ENCODE measurements around the gene TAF1L. TPM values are rescaled to one million over a fixed set of nuclear protein-coding genes. Genes with fewer than 3 reads are reported as not detected.

TAF1L gene
- total RNA-seq, 1 donor from 2014 or later: not detected

DNA sequence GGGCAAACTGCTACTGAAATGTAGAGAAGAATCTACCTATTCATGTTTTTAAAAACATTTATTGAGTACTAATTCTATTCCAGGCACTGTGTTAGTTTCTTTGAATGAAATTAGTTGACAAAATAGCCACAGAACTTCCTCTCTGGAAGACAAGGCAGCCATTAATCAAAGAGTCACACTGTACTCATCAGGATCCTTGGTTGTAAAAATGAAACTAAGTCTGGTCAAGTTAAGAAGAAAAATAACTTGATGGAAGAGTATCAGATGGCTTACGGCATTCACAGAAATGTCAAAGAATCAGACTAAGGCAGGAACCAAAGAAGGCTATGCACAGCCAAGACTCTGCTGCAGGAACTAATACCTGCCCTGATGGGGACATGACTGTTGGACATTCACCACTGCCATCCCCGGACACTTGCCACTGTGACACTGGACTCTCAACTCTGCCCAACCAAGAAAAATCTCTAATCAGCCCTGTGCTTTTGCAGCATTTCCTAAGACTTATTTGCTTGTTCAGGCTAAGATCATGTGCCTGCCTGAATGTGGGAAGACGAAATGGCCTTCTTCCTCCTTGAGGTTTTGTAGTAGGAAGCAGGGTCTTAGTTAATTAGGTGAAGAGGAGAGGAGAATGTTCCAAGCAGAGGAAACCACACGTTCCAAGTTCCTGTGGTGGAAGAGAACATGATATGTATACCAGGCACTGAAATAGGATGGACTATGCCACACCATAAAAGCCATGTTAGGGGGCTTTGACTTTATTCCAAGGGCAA is 39.2 kb downstream of the TAF1L start:
- DNase-seq (ENCODE audit: low read depth, low spot score): no peak

DNA sequence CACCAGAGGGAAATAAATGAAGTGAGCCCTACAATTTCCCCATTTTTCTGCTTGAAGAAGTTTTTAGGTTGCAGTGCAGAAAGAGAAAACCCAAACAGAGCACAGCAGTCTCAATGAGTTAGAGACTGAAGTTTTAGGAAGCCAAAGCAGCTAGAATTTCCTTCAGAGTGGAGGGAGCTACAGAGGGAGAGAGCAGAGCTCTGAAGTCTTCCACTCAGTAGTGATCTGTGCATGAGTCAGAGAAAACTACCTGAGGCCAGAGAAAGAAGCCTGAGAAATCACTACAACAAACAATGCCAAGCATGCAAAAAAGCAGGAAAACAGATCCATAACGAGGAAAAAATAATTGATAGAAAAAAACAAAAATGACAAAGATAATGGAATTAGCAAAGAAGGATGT is 44.6 kb downstream of the TAF1L start:
- no peak for DNase-seq (ENCODE audit: low read depth, low spot score)

DNA sequence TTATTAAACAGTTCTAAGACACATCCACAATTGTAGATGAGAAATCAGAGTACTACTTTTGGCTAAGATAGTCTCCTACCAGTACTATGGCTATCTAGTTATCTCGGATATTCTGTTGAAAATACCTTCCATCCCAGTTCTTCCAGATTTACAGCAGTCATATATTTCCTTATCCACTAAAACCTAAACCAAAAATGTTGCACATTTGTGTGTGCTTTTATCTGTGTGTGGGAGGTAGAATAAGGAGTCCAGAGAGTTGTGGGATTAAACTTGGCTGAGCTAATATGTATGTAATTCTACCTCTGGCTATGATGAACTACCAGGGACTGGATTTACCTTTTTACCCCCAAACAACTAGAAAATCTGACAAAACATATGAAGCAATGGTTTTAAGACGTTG is 45.0 kb downstream of the TAF1L start:
- DNase-seq (ENCODE audit: low read depth, low spot score): no peak

DNA sequence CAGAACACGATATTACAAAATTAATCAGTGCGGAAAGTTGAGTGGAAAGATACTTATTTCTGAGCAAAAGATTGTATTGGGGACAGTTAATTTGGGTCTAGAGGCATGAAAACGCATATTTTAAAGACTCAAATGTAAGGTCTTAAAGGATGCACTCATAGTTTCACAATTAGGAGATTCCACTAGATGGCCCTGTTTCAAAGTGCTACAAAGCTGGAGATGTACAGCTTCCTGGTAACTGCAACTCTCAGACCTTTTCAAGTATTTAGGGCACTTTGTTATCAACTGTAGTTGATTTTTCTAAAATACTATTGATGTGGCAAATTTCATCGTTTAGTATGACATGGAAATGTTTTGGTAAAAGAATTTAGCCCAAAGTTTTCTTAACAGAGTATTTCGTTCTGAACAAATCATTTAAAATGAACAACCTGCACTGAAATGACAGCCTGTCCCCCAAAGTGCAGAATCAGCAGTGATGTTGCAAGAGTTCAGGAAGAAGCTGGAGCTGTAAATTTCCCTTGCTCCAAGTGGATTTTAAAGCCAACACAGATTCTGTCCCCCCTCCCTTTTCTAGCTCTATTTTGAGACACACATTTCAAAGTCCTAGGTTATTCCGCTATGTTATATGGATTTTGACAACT is 46.3 kb downstream of the TAF1L start:
- no peak for DNase-seq (ENCODE audit: low read depth, low spot score)

DNA sequence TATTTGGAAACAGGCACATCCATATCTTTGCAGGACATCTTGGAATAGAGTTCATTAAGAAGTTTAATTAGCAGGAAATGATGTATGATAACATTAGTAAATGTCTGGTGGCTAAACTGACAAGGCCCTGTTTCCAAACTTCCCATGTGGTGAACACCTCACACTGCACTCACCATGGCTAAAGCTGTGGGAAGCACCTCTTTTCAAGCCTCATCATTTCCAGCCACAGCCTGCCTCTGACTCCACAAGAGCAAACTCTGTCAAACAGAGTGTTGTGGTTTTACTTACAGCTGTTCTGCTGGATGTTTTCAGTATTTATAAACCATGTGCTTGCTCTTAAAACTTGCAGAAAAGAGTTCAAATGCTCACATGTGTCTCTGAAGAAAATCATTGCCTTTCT is 47.6 kb downstream of the TAF1L start:
- no peak for DNase-seq (ENCODE audit: low read depth, low spot score)

DNA sequence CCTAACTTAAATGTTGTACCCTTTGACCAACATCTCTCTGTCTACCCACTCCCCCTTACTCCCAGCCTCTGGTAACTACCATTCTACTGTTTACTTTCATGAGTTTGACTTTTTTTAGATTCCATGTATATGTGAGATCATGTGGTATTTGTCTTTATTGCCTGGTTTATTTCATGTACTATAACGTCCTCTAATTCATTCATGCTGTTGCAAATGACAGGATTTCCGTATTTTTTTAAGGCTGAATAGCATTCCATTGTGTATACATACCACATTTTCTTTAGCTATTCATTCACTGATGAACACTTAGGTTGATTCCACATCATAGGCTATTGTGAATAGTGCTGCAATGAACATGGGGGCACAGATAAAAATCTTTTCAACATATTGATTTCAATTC is 50.7 kb downstream of the TAF1L start:
- no peak for DNase-seq (ENCODE audit: low read depth, low spot score)

DNA sequence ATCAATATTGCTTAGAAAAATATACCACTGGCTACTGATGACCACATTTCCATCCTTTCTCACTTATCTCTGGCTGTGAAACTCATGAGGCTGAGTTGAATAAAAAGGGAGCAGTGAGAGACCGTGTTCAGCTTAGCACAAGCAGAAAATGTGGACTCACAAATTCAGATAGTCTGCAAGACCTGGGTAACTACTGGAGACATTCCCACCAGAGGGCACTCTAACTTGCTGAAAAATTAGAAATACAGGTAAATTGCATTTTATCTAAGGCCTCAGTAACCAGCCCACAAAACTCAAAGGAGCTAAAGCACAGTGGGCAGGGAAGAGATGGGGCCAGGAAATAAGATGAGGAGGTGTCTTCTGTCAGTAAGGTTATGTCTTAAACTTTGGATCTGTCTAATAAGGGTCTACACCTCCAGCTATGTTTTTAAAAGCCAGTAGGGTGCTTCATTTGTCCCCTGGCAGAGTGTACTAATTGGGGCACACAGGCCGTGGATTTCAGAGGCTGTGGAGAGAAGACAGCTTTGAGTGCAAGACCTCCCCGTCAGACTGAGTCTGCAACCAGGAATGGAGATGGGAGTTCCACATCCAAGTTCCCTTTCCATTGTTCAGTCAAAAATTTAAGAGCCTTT is 53.8 kb downstream of the TAF1L start:
- DNase-seq (ENCODE audit: low read depth, low spot score): no peak

DNA sequence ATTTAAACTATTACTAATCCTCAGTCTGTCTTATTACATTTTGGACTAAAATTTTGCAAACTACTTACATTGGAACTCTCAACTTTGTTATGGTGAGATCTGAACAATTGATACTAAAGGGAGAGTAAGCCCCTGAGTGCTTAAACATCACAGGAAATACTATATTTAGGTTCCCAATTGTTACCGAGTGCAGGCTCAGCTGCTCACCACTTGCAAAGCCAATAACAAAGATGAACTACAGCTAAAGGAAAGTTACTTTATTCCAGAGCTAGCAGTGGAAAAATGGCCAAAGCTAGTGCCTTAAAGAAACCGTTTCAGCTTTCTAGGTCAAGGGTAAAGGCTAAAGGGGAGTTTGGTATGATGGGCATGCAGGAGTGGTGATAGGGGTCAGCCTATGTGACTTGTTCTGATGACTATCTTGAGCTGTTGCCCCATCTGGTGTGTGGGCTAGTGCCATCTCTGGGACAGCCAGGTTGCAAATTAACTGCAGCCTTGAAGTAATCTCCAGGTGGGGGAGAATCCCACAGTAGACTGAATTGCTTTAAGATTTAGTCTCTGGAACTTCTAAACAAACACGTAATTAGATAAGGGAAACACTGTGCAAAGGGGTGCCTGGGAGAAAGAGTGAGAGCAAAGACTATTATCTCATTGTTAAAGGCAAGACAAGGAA is 54.7 kb downstream of the TAF1L start:
- DNase-seq (ENCODE audit: low read depth, low spot score): no peak

DNA sequence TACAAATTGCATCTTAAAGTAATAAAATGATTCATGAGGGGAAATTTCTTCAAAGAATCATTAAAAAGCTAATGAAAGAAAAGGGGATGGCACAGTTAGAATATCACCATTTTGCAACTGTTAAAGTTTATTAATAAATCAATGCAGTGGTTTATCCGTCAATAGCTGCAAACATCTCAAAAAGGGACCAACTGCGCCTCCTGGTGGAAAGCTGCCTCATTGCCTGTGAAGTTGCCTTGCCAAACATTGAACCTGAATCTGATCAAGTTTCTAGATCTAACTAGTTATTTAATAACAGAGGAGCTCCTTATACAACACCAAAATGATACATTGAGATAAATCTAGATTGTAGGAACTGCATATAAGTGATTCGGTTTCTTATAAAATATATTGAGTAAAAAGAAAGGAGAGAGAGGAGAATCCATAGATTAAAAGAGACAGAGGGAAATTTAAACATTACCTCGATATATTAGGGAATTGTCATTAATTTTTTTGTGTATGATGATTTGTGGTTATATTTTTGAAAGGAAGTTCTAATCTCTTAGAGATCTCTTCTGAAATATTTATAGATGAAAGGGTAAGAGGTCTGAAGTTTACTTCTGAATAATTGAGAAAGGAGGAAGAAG is 55.6 kb downstream of the TAF1L start:
- no peak for DNase-seq (ENCODE audit: low read depth, low spot score)

Other genes with a start within 250 kb of the TAF1L start
- 20.8 and 37.1 TPM in 2 replicates for gene RIGI, start 109.5 kb downstream of the TAF1L start, total RNA-seq
- gene SMIM27, start 83.3 kb downstream of the TAF1L start, total RNA-seq: 1.2 and 3.0 TPM in 2 replicates
- gene TOPORS, start 83.1 kb downstream of the TAF1L start, total RNA-seq: 33.4 and 43.7 TPM in 2 replicates
- 41.7 and 49.7 TPM in 2 replicates for gene NDUFB6, start 62.5 kb downstream of the TAF1L start, total RNA-seq
- gene TMEM215, start 147.9 kb upstream of the TAF1L start, total RNA-seq: under 0.01 and 0.18 TPM in 2 replicates

Measured in pulmonary artery endothelial cell (primary cell).